ENCODE data around the gene LSM14B. TPM values are rescaled to one million over a fixed set of nuclear protein-coding genes. Genes with fewer than 3 reads are reported as not detected.

Gene LSM14B
- total RNA-seq, 1 experiment from 2014 or later, result 82.4 TPM

DNA sequence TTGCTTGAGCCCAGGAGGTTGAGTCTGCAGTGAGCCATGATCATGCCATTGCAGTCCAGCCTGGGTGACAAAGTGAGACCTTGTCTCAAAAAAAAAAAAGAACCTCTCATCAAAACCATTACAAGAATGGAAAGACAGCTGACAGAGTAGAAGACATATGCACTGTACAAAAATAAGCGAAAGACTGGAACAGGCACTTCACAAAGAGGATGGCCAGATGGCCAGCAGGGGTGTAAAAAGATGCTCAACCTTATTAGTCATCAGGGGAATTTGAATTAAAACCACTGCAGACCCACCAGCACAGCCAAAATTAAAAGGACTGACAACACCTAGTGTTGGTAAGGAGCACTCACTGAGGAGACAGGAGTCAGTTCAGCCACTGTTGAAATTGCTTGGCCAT lies 43.1 kb upstream of the LSM14B start:
- TF ChIP-seq, protein P1, sequence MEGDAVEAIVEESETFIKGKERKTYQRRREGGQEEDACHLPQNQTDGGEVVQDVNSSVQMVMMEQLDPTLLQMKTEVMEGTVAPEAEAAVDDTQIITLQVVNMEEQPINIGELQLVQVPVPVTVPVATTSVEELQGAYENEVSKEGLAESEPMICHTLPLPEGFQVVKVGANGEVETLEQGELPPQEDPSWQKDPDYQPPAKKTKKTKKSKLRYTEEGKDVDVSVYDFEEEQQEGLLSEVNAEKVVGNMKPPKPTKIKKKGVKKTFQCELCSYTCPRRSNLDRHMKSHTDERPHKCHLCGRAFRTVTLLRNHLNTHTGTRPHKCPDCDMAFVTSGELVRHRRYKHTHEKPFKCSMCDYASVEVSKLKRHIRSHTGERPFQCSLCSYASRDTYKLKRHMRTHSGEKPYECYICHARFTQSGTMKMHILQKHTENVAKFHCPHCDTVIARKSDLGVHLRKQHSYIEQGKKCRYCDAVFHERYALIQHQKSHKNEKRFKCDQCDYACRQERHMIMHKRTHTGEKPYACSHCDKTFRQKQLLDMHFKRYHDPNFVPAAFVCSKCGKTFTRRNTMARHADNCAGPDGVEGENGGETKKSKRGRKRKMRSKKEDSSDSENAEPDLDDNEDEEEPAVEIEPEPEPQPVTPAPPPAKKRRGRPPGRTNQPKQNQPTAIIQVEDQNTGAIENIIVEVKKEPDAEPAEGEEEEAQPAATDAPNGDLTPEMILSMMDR (conservative IDR thresholded peaks at IDR 0.05), result no peak
- no peak overlapping the region for H3K27ac Mint-ChIP-seq

More for the DNA sequence above, 43.1 kb upstream of the LSM14B start:
- Mint-ChIP-seq H3K36me3 (ENCODE audit: insufficient read depth in 1 of 3, low read depth in 3 of 3) (peaks cover 10 to 14% (median 12%) of the 10 kb centered on the region in 3 experiments; a peak in 6 of 7 replicates), H3K27me3 (ENCODE audit: low read depth) (peaks cover 36% of the 10 kb centered on the region), H3K4me1 (no peaks in the 10 kb centered on the region), H3K4me3 (no peak overlapping the region), H3K9me3 (peaks cover 44% of the 10 kb centered on the region in 2 experiments)
- Histone ChIP-seq H2AFZ (ENCODE audit: low read length) (no peak overlapping the region), H3K27ac (ENCODE audit: insufficient read length, low read depth, low read length) (no peak overlapping the region), H3K9me3 (ENCODE audit: control insufficient read depth, low read depth, low read length) (peaks cover 5% of the 10 kb centered on the region), H3K4ac (ENCODE audit: low read depth, low read length) (no peak overlapping the region), H2BK5ac (ENCODE audit: insufficient read length, low read length) (no peak overlapping the region), H2AK5ac (ENCODE audit: insufficient read length, low read length) (no peak overlapping the region), H3K14ac (ENCODE audit: insufficient read depth, low read length) (no peak overlapping the region), H4K20me1 (ENCODE audit: control insufficient read depth, insufficient read depth, insufficient read length) (no peaks in the 10 kb centered on the region), H2BK12ac (ENCODE audit: insufficient read length, low read depth, low read length) (no peak overlapping the region), H3K4me1 (ENCODE audit: insufficient read depth, low read length) (no peaks in the 10 kb centered on the region), H3K18ac (ENCODE audit: insufficient read length, low read depth, low read length) (no peak overlapping the region), H3K4me2 (ENCODE audit: insufficient read depth, insufficient read length, low read length) (no peak overlapping the region), H4K8ac (replicated peaks; ENCODE audit: insufficient read length, low read depth, low read length) (no peak overlapping the region), H3K23me2 (ENCODE audit: insufficient read length, low read depth, low read length, poor library complexity, severe bottlenecking) (no peaks in the 10 kb centered on the region), H3K9ac (ENCODE audit: extremely low read depth, insufficient read length, low read length) (no peak overlapping the region), H3K79me2 (ENCODE audit: insufficient read depth, low read length) (no peaks in the 10 kb centered on the region), H3K79me1 (ENCODE audit: insufficient read depth, low read depth, low read length, poor library complexity, severe bottlenecking) (no peaks in the 10 kb centered on the region), H3K27me3 (ENCODE audit: insufficient read depth, low read length) (no peaks in the 10 kb centered on the region), H2BK20ac (ENCODE audit: low read depth, low read length, poor library complexity, severe bottlenecking) (no peak overlapping the region), H4K5ac (ENCODE audit: insufficient read length, low read depth, low read length) (no peak overlapping the region), H3K23ac (ENCODE audit: insufficient read length, low read depth, low read length) (no peak overlapping the region), H4K91ac (ENCODE audit: insufficient read length, low read depth, low read length) (no peak overlapping the region), H2BK15ac (ENCODE audit: low read depth, low read length) (no peak overlapping the region), H3T11ph (ENCODE audit: low read length) (no peak overlapping the region), H2BK120ac (ENCODE audit: low read depth, low read length, poor library complexity, severe bottlenecking) (no peak overlapping the region), H3K56ac (ENCODE audit: insufficient read length, low read depth, low read length) (no peak overlapping the region)
- WGBS (ENCODE audit: extremely low coverage, insufficient read length, low lambda C conversion rate), result no CpG with 5 or more reads among the region's 1 CpG
- DNase-seq, result no peak

Measured in H9 (cell line).